ENCODE results near the gene VPS4B.

The VPS4B gene

GRCh38 chr18:63427558-63427957 is 5.3 kb upstream of the VPS4B start:
- no peak for DNase-seq

DNA sequence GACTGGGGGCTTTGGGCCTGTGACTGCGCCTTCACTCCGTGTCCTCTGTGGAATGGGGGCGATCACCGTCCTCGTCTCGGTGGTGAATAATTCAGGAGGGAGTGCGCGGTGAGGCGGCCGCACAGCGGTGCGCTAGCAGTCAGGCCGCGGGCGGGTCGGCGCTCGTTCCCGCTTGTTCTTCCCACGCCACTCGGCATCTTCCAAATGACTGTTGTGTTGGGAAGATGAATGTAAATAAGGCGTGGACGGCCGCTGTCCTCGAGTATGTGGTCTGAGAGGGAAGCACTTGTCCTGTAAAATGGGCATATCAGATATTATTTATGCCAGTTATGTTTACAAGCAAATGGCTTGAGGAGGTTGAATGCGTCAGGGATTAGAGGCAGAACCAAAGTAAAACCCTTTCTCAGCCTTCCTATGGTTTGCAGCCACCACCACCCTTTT is 608 bp upstream of the VPS4B start:
- no peak for DNase-seq

DNA sequence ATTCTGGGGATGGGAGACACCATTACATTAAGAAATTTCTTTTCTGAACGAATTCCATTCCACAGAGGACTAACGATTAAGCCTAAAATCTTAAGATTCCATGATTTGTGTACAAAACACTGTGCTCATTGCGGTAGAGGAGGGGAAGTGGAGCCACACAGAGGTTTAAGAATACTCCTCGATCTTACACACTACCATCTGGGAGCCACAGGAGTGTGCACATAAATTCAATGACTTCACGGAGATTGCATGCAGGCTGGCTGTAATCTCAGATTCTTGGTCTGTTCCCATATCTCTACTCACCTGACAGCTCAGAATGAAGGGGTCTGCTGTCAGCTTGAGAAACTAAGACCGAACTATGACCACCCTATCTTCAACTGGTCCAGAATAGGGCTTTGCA is 762 bp downstream of the VPS4B start:
- no peak for DNase-seq

DNA sequence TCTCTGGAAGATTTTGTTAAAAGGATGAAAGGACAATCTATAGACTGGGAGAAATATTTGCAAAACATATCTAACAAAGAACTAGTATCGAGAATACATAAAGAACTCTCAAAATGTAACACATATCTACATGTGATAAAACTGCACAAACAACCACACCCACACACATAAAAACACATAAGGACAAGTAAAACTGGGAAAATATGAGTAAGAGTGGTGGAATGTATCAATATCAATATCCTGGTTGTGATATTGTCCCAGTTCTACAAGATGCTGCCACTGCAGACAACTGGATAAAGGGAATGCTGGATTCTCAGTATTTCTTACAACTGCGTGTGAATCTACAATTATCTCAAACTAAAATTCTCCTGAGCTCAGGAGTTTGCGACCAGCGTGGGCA is 9.3 kb downstream of the VPS4B start:
- no peak for DNase-seq

- DNase-seq: no peak
Measured at GRCh38 chr18:63410792-63411191, 11.5 kb downstream of the VPS4B start.

- DNase-seq: no peak
Measured at GRCh38 chr18:63409301-63409700, 13.0 kb downstream of the VPS4B start.

- no peak for DNase-seq
Measured at GRCh38 chr18:63407734-63408133, 14.5 kb downstream of the VPS4B start.

- DNase-seq: no peak
Measured at GRCh38 chr18:63405986-63406385, 16.3 kb downstream of the VPS4B start.

- DNase-seq: no peak
Measured at GRCh38 chr18:63402246-63403162, 19.8 kb downstream of the VPS4B start.

DNA sequence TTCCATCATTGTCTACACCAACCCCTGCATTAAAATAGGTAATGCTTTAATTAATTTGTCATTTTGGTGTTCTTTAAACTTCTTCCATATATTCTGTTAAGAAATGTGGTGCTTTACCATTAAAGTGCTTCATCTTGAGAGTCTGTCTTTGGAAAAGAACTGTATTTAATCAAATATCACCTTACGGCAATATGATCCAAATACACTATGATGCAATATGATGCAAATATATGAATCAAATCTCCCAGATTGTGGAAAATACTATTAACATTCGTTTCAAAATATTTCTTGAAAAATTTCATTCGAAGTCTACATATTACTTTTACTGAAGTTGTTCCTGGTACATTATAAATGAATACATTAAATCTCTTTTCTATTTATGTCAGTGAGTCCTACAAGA is 23.0 kb downstream of the VPS4B start:
- DNase-seq: no peak

DNA sequence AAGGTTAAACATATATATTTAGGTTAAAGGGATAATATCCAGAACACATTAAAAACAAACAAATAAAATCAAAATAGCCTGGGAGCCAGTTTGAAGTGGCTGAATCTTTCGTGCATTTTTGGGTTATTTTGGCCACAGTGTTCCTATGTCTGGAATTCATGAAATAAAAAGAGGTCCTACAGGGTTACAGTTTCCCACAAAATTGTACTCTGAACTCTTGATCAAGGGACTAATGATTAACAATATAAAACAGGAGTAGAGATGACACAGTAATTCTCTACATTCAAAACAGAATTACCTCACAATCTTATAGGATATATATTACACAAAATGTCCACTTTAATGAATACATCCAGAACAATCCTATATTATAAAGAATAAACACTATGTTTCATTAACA is 24.9 kb downstream of the VPS4B start:
- DNase-seq: no peak

DNA sequence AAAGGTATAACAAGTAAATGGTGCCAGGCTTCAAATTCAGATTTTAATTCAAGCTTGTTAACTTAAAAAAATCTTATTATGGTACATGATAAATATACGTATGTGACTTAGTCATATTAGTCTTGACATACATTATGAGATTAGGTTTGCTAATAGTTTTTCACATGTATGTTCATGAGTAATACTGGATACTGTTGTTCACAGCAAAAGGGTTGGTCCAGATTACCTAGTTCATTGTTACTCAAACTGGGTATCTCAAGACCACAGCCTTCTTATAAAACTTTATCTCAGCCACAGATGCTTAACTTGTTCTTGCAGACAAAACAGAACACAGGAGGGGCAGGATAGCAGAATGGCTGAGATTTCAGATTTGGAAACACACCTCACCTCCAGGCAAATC is 26.8 kb downstream of the VPS4B start:
- no peak for DNase-seq

GRCh38 chr18:63394954-63395353 is 27.3 kb downstream of the VPS4B start:
- DNase-seq: no peak

- DNase-seq: no peak
Measured at GRCh38 chr18:63387861-63388260, 34.4 kb downstream of the VPS4B start.

DNA sequence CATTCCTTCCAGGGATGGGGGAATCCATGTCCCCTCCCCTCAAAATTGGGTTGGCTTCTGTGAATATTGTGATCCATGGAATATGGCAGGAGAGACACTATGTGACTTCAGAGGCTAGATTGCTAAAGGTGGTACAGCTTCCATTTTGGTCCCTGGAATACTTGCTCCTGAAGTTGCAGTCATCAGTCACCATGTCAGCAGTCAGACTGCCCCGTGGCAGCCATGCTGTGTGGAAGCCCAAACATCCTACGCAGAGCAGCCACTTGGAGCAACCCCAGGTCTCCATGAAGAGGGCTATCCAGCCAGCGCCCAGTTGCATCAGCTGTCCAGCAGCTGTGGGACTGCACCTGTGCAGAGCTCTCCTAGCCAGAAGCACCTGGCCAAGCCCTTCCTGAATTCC is 39.4 kb downstream of the VPS4B start:
- no peak for DNase-seq

GRCh38 chr18:63379639-63379962 is 42.7 kb downstream of the VPS4B start:
- DNase-seq: no peak

DNA sequence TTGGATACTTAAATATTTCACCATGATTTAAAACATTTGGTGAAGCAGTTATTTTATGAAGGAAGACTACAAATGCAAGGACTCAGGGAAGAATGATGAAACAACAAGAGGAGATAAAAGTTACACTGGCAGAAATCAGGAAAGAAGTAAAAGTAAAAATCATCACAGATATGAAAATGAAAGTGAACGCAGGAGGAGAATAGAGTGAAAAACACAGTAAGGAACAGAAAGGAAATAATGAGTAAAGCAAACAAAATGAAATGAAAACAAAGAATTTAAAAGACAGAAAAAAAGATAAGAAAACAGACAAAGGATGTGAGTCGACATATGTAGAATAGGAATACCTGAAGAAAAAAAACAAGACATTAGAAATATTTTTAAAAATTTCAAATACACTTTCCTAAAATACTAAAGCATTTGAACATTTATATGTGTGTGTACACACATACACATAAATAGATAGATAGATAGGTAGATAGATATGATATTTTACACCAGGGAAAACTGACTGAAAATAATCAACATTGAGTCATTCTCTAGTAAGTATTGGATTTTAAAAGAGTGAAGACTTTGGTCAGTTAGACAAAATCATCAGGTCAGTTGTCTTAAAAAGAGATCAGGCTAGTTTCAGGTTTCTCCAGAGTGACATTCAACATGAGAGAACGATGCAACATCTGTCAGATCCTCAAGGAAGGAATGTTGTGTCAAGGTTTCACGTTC is 43.2 kb downstream of the VPS4B start:
- no peak for DNase-seq

- no peak for DNase-seq
Measured at GRCh38 chr18:63377275-63377980, 44.8 kb downstream of the VPS4B start.

DNA sequence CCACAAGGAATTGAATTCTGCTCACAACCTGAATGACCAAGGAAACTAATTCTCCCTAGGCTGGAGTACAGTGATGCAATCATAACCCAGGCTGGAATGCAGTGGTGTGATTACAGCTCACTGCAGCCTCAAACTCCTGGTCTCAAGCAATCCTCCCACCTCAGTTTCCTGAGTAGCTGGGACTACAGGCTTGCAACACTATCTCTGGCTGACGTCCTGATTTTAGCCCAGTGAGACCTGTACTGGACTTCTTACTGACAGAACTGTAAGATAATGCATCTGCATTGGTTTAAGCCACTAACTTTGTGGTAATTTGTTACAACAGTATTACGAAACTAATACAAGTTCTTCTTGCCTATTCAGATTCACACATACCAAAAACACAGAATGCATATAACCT is 45.7 kb downstream of the VPS4B start:
- DNase-seq: no peak

DNA sequence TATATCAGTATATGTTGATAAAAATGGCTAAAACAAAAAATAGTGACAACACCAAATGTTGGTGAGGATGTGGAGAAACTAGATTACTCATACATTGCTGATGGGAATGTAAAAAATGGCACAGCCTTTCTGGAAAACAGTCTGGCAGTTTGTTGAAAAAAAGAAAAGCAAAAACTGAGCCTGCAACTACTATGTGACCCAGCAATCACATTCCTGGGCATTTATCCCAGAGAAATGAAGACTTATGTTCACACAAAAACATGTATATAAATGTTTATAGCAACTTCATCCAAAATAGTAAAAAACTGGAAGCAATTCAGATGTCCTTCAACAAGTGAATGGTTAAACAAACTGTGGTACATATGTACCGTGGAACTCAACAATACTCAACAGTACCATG is 47.7 kb downstream of the VPS4B start:
- no peak for DNase-seq

DNA sequence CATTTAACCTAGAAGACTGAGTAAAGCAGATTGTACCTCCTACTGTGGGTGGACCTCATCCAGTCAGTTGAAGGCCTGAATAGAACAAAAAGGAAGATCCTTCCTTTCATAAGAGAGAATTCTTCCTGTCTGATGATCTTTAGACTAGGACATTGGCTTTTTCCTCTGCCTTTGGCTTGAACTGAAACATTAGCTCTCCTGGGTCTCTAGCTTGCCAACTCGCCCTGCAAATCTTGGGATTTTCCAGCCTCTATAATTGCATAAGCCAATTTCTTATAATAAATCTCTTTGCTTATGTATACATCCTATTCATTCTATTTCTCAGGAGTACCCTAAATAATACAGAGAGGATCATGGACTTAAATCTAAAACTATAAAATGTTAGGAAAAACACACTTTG is 49.1 kb downstream of the VPS4B start:
- no peak for DNase-seq

DNA sequence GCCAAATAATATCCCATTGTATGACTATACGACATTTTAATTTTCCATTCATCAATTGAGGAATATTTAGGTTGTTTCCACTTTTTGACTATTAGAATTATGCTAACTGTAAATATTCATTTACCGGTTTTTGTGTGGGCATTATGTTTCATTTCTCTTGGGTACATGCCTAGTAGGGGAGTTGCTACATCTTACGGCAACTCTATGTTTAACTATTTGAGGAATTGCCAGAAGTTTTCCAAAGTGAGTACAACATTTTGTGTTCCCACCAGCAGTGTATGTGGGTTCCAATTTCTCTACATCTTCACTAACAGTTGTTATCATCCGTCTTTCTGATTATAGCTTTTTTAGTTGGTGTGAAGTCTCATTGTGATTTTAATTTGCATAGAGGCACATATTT is 53.7 kb downstream of the VPS4B start:
- DNase-seq: no peak

GRCh38 chr18:63367053-63367953 is 55.0 kb downstream of the VPS4B start, which contains the start of gene KDSR:
KDSR (minus strand) TSS chr18:63367206; CDS start chr18:63367118, 88 bp downstream.
- DNase-seq: peak; percentile 85

All from NCI-H2081 treated with DMSO at 0.1 percent for 48 hours (cell line).